Ascending aorta (tissue), 2 donors: ENCODE data around the gene MYOZ3. TPM values are rescaled to one million over a fixed set of nuclear protein-coding genes. Genes with fewer than 3 reads are reported as not detected.

Experiments used
- DNase-seq, 2 donors: peaks; one replicate each; pipeline ENCODE4 v3.0.0-alpha.2; 2019; ENCODE audit warnings: low spot score in 2 of 2
- H3K27ac ChIP-seq, 2 donors: fragments of 200-600 bp; sonication (generic); one replicate each; pipeline ENCODE4 v1.5.1; 2016 to 2017; ENCODE audit warnings: mild to moderate bottlenecking in 1 of 2
- H3K27me3 ChIP-seq: fragments of 200-600 bp; sonication (generic); one replicate; pipeline ENCODE4 v1.5.1; 2017
- H3K36me3 ChIP-seq, 2 donors: fragments of 200-600 bp; sonication (generic); one replicate each; pipeline ENCODE4 v1.5.1; 2016
- H3K4me1 ChIP-seq, 2 donors: fragments of 200-600 bp; sonication (generic); one replicate each; pipeline ENCODE4 v1.5.1; 2016 to 2017; ENCODE audit warnings: mild to moderate bottlenecking in 1 of 2
- H3K4me3 ChIP-seq, 2 donors: fragments of 200-600 bp; sonication (generic); one replicate each; pipeline ENCODE4 v1.5.1; 2016 to 2017; ENCODE audit warnings: mild to moderate bottlenecking in 1 of 2
- H3K9me3 ChIP-seq, 2 donors: fragments of 200-600 bp; sonication (generic); one replicate each; pipeline ENCODE4 v1.5.1; 2016
- CTCF ChIP-seq, 3 experiments: fragments of 200-600 bp in 2 of 3; fragments of 450-650 bp in 1 of 3; sonication (generic) in 2 of 3; IDR thresholded peaks; one replicate each; pipeline ENCODE4 v1.5.1; 2016 to 2019; ENCODE audit warnings: antibody characterized with exemption in 3 of 3, mild to moderate bottlenecking in 1 of 3, moderate library complexity in 1 of 3
- intact Hi-C: fragments of 100-400 bp; cut with DNase I; formaldehyde crosslinking; loops from one replicate; pipeline ENCODE4 v1.15.1; 2023
- total RNA-seq: library from RNA; depleted of rRNA; stranded (reverse); fragments of >200 nt; gene quantifications from one replicate; pipeline ENCODE4 v1.1.0, GENCODE V29; 2016

MYOZ3 gene
- total RNA-seq, 1 donor from 2014 or later, result 1.1 TPM

GRCh38 chr5:150650021-150651006, 10.7 kb upstream of the MYOZ3 start:
- H3K4me3 ChIP-seq, result no peak overlapping the region
- peaks cover 34 to 57% of the 10 kb centered on the region in 2 donors for H3K36me3 ChIP-seq
- no peaks in the 10 kb centered on the region for H3K27me3 ChIP-seq
- no peak for TF ChIP-seq CTCF (IDR thresholded peaks at IDR 0.05)
- intact Hi-C loops, result no loop called here
- no peak for DNase-seq
- peak overlapping the region; percentile 86 for H3K27ac ChIP-seq
- peaks cover 41 to 73% of the 10 kb centered on the region in 2 donors for H3K4me1 ChIP-seq
- H3K9me3 ChIP-seq, result no peaks in the 10 kb centered on the region

GRCh38 chr5:150651382-150651781, 9.7 kb upstream of the MYOZ3 start:
- intact Hi-C loops, result no loop called here
- peaks cover 41 to 71% of the 10 kb centered on the region in 2 donors for H3K4me1 ChIP-seq
- H3K27ac ChIP-seq, result peak overlapping the region; percentile 86
- no peaks in the 10 kb centered on the region for H3K9me3 ChIP-seq
- H3K27me3 ChIP-seq, result no peaks in the 10 kb centered on the region
- TF ChIP-seq CTCF (IDR thresholded peaks at IDR 0.05), result no peak
- no peak for DNase-seq
- no peak overlapping the region for H3K4me3 ChIP-seq
- peaks cover 34 to 57% of the 10 kb centered on the region in 2 donors for H3K36me3 ChIP-seq

- H3K27me3 ChIP-seq, result no peaks in the 10 kb centered on the region
- TF ChIP-seq CTCF (IDR thresholded peaks at IDR 0.05), result no peak
- H3K4me1 ChIP-seq, result peaks cover 43 to 75% of the 10 kb centered on the region in 2 donors
- intact Hi-C loops, result loop anchor here (2.0 kb wide), 1 partner anchor 61 kb away; no protein-coding TSS in a partner anchor
- H3K4me3 ChIP-seq, result no peak overlapping the region
- no peak for DNase-seq
- H3K9me3 ChIP-seq, result no peaks in the 10 kb centered on the region
- H3K36me3 ChIP-seq, result peaks cover 34 to 57% of the 10 kb centered on the region in 2 donors
- H3K27ac ChIP-seq, result peak overlapping the region; percentile 86
Measured at GRCh38 chr5:150651924-150652671, 9.0 kb upstream of the MYOZ3 start.

- no peaks in the 10 kb centered on the region for H3K9me3 ChIP-seq
- H3K4me1 ChIP-seq, result peaks cover 36 to 70% of the 10 kb centered on the region in 2 donors
- H3K36me3 ChIP-seq, result peaks cover 31 to 54% of the 10 kb centered on the region in 2 donors
- peak overlapping the region; percentile 86 for H3K27ac ChIP-seq
- TF ChIP-seq CTCF (IDR thresholded peaks at IDR 0.05), result peak in 2 of 3 experiments; percentile 17 to 23
- intact Hi-C loops, result loop anchor here (2.0 kb wide), 1 partner anchor 62 kb away; no protein-coding TSS in a partner anchor
- no peak for DNase-seq
- no peak overlapping the region for H3K4me3 ChIP-seq
- no peaks in the 10 kb centered on the region for H3K27me3 ChIP-seq
Measured at GRCh38 chr5:150653145-150653761, 7.8 kb upstream of the MYOZ3 start.
